GM23248 (cell line): ENCODE results near the gene SEMA3F. TPM values are rescaled to one million over a fixed set of nuclear protein-coding genes. Genes with fewer than 3 reads are reported as not detected.

Source experiments
- DNase-seq: peaks from one replicate; pipeline ENCODE4 v3.0.0-alpha.2; 2015
- H2AFZ ChIP-seq: fragments of 200-600 bp; sonication (generic); 2 replicates; pipeline ENCODE4 v1.6.1; 2016; ENCODE audit warnings: antibody characterized with exemption
- H3F3A ChIP-seq: fragments of 200-600 bp; sonication (generic); 2 replicates; pipeline ENCODE4 v1.6.1; 2016; ENCODE audit warnings: mild to moderate bottlenecking, antibody characterized with exemption, mixed run types; ENCODE audit not compliant: insufficient read depth
- H3K27ac ChIP-seq: fragments of 200-600 bp; sonication (generic); 2 replicates; pipeline ENCODE4 v1.5.1; 2016; ENCODE audit warnings: mild to moderate bottlenecking
- H3K27me3 ChIP-seq: fragments of 200-600 bp; sonication (generic); replicated peaks from 2 replicates; pipeline ENCODE4 v1.6.1; 2016; ENCODE audit warnings: mild to moderate bottlenecking; ENCODE audit not compliant: insufficient read depth
- H3K36me3 ChIP-seq: fragments of 200-600 bp; sonication (generic); 2 replicates; pipeline ENCODE4 v1.6.1; 2016; ENCODE audit warnings: low read depth, mild to moderate bottlenecking
- H3K4me1 ChIP-seq: fragments of 200-600 bp; sonication (generic); 2 replicates; pipeline ENCODE4 v1.6.1; 2016; ENCODE audit warnings: mild to moderate bottlenecking; ENCODE audit not compliant: insufficient read depth
- H3K4me2 ChIP-seq: fragments of 200-600 bp; sonication (generic); one replicate; pipeline ENCODE4 v1.6.1; 2016; ENCODE audit warnings: mild to moderate bottlenecking; ENCODE audit not compliant: unreplicated experiment
- H3K4me3 ChIP-seq: fragments of 200-600 bp; sonication (generic); 2 replicates; pipeline ENCODE4 v1.5.1; 2016; ENCODE audit warnings: mild to moderate bottlenecking
- H3K79me2 ChIP-seq: fragments of 200-600 bp; sonication (generic); 2 replicates; pipeline ENCODE4 v1.6.1; 2016; ENCODE audit warnings: mild to moderate bottlenecking; ENCODE audit not compliant: insufficient read depth
- H3K9ac ChIP-seq: fragments of 200-600 bp; sonication (generic); 2 replicates; pipeline ENCODE4 v1.6.1; 2016; ENCODE audit warnings: mild to moderate bottlenecking
- H3K9me2 ChIP-seq: fragments of 200-600 bp; sonication (generic); 2 replicates; pipeline ENCODE4 v1.6.1; 2016; ENCODE audit warnings: mixed run types, mild to moderate bottlenecking, moderate library complexity; ENCODE audit not compliant: insufficient read depth
- H3K9me3 ChIP-seq: fragments of 200-600 bp; sonication (generic); one replicate; pipeline ENCODE4 v1.6.1; 2017; ENCODE audit warnings: low read depth
- H4K20me1 ChIP-seq: fragments of 200-600 bp; sonication (generic); 2 replicates; pipeline ENCODE4 v1.6.0; 2016; ENCODE audit not compliant: insufficient read depth
- EZH2 ChIP-seq: fragments of 200-600 bp; sonication (generic); IDR thresholded peaks from 2 replicates; pipeline ENCODE4 v1.6.1; 2018; ENCODE audit warnings: antibody characterized with exemption, mild to moderate bottlenecking; ENCODE audit not compliant: insufficient read depth, poor library complexity, severe bottlenecking
- EZH2phosphoT487 ChIP-seq: fragments of 200-600 bp; sonication (generic); IDR thresholded peaks from 2 replicates; pipeline ENCODE4 v1.6.1; 2018; ENCODE audit warnings: antibody characterized with exemption, moderate library complexity, mild to moderate bottlenecking, low read depth; ENCODE audit not compliant: insufficient read depth
- WGBS, 2 experiments: methylation state at CpG; one replicate each; pipeline ENCODE4 v1.1.6; 2015 to 2017; ENCODE audit warnings: low lambda C conversion rate in 2 of 2, low coverage in 1 of 2; ENCODE audit errors: missing lambda C conversion rate in 2 of 2; 5-methylcytosine and 5-hydroxymethylcytosine counted together
- in situ Hi-C: fragments of 300-500 bp; cut with MboI; formaldehyde crosslinking; loops from 2 replicates; pipeline ENCODE4 v1.15.0; 2020
- polyA plus RNA-seq: library from polyadenylated mRNA; unstranded; fragments of >200 nt; fragmentation: Nextera tagmentation; extraction: Ambion mirVana; gene quantifications from 2 replicates; pipeline ENCODE4 v1.2.1, GENCODE V29; 2016
- total RNA-seq: library from RNA; depleted of rRNA; stranded (reverse); fragments of >200 nt; shearing (Covaris generic); gene quantifications from 2 replicates; pipeline ENCODE4 v1.2.3, GENCODE V29; 2014

Gene SEMA3F
- total and polyA plus RNA-seq, 2 experiments from 2014 or later, result 0.54 to 3.2 TPM

- no peak overlapping the region for H3K27ac ChIP-seq
- no peaks in the 10 kb centered on the region for H3K36me3 ChIP-seq
- H4K20me1 ChIP-seq, result no peaks in the 10 kb centered on the region
- no peak for DNase-seq
- H3K9ac ChIP-seq, result no peak overlapping the region
- in situ Hi-C loops, result no loop called here
- no peak overlapping the region for H2AFZ ChIP-seq
- H3K27me3 ChIP-seq, result peaks cover 8% of the 10 kb centered on the region
- H3K4me2 ChIP-seq, result no peak overlapping the region
- no peaks in the 10 kb centered on the region for H3K9me3 ChIP-seq
- 78 to 88% methylated on average over 10 of the region's 10 CpGs for WGBS, 2 experiments
- TF ChIP-seq EZH2, result no peak
- TF ChIP-seq EZH2phosphoT487, result no peak
- H3K9me2 ChIP-seq, result no peaks in the 10 kb centered on the region
- no peaks in the 10 kb centered on the region for H3F3A ChIP-seq
- no peak overlapping the region for H3K4me3 ChIP-seq
- peaks cover 2% of the 10 kb centered on the region; the same call in 1 of the 2 replicates for H3K4me1 ChIP-seq
- H3K79me2 ChIP-seq, result no peaks in the 10 kb centered on the region
Observed at GRCh38 chr3:50158530-50159146, 3.5 kb downstream of the SEMA3F start.

GRCh38 chr3:50160561-50160983 is 5.4 kb downstream of the SEMA3F start:
- TF ChIP-seq EZH2phosphoT487 (no peak), EZH2 (no peak)
- H3K9me2 ChIP-seq, result no peaks in the 10 kb centered on the region
- peaks cover 21% of the 10 kb centered on the region for H3K4me1 ChIP-seq
- H4K20me1 ChIP-seq, result no peaks in the 10 kb centered on the region
- no peaks in the 10 kb centered on the region for H3K79me2 ChIP-seq
- H3K9me3 ChIP-seq, result no peaks in the 10 kb centered on the region
- H3K27ac ChIP-seq, result no peak overlapping the region
- no peak overlapping the region for H2AFZ ChIP-seq
- no peak overlapping the region for H3K9ac ChIP-seq
- H3K27me3 ChIP-seq, result peaks cover 7% of the 10 kb centered on the region; the same call in 1 of the 2 replicates
- 64 to 79% methylated on average over 3 to 7 of the region's 7 CpGs for WGBS, 2 experiments
- peaks cover 6% of the 10 kb centered on the region; the same call in 1 of the 2 replicates for H3F3A ChIP-seq
- no peak for DNase-seq
- in situ Hi-C loops, result no loop called here
- no peak overlapping the region for H3K4me3 ChIP-seq
- H3K36me3 ChIP-seq, result no peaks in the 10 kb centered on the region
- no peak overlapping the region for H3K4me2 ChIP-seq

GRCh38 chr3:50161320-50161719 is 6.2 kb downstream of the SEMA3F start:
- in situ Hi-C loops, result no loop called here
- H3K4me2 ChIP-seq, result no peak overlapping the region
- no peaks in the 10 kb centered on the region for H3K79me2 ChIP-seq

GRCh38 chr3:50162034-50162883 is 7.1 kb downstream of the SEMA3F start:
- Histone ChIP-seq H3K9me3 (no peaks in the 10 kb centered on the region), H2AFZ (no peak overlapping the region), H3F3A (peaks cover 6% of the 10 kb centered on the region; the same call in 1 of the 2 replicates), H4K20me1 (no peaks in the 10 kb centered on the region), H3K79me2 (no peaks in the 10 kb centered on the region), H3K27me3 (no peaks in the 10 kb centered on the region), H3K9me2 (no peaks in the 10 kb centered on the region), H3K36me3 (no peaks in the 10 kb centered on the region), H3K27ac (no peak overlapping the region), H3K4me3 (no peak overlapping the region), H3K9ac (no peak overlapping the region), H3K4me1 (peaks cover 30% of the 10 kb centered on the region), H3K4me2 (no peak overlapping the region)
- TF ChIP-seq EZH2 (no peak), EZH2phosphoT487 (no peak)
- 87 to 89% methylated on average over 5 of the region's 5 CpGs for WGBS, 2 experiments
- in situ Hi-C loops, result no loop called here
- no peak for DNase-seq

More at GRCh38 chr3:50161320-50161719, 6.2 kb downstream of the SEMA3F start:
- H3K27ac ChIP-seq, result no peak overlapping the region
- H3K9me3 ChIP-seq, result no peaks in the 10 kb centered on the region
- H3K4me1 ChIP-seq, result peaks cover 28% of the 10 kb centered on the region
- H4K20me1 ChIP-seq, result no peaks in the 10 kb centered on the region
- TF ChIP-seq EZH2phosphoT487 (no peak), EZH2 (no peak)
- H3K9me2 ChIP-seq, result no peaks in the 10 kb centered on the region
- 80 to 82% methylated on average over 13 of the region's 13 CpGs for WGBS, 2 experiments
- H3F3A ChIP-seq, result peaks cover 6% of the 10 kb centered on the region; the same call in 1 of the 2 replicates
- no peak overlapping the region for H2AFZ ChIP-seq
- no peaks in the 10 kb centered on the region for H3K27me3 ChIP-seq
- no peak overlapping the region for H3K9ac ChIP-seq
- no peak overlapping the region for H3K4me3 ChIP-seq
- no peaks in the 10 kb centered on the region for H3K36me3 ChIP-seq
- DNase-seq, result peak; percentile 32
